HCT116 (cell line): ENCODE measurements around the gene NEURL1. TPM values are rescaled to one million over a fixed set of nuclear protein-coding genes. Genes with fewer than 3 reads are reported as not detected.

Experiments
- ATAC-seq: fragments of 200-7000 bp; cut with Tn5 transposase; 2 replicates; pipeline ENCODE4 v1.9.1; 2020; ENCODE audit warnings: mild to moderate bottlenecking, moderate library complexity
- BruUV-seq: library from RNA; stranded (reverse); fragments of 400-500 nt; replicated peaks from 2 replicates; lab custom pipeline; 2021; lab: Mats Ljungman, UMichigan
- CTCF ChIA-PET: fragments of 300-600 bp; sonication (Branson Sonifier 250); formaldehyde crosslinking; loops from one replicate; lab custom pipeline; 2021; ENCODE audit warnings: antibody characterized with exemption; lab: Charles Lee
- POLR2A ChIA-PET: fragments of 300-600, 350-600 bp; sonication (Branson Sonifier 250); formaldehyde crosslinking; loops from one replicate; lab custom pipeline; 2021; ENCODE audit warnings: antibody characterized with exemption; lab: Charles Lee
- RAD21 ChIA-PET, 2 experiments: fragments of 300-600 bp; sonication (Branson Sonifier 250); formaldehyde crosslinking; loops; one replicate each; lab custom pipeline; 2023; ENCODE audit warnings: low total read pairs in 2 of 2; ENCODE audit not compliant: uncharacterized antibody in 2 of 2, unreplicated experiment in 2 of 2, low non-redundant PET in 1 of 2; lab: Charles Lee
- DNase-seq: peaks from one replicate; pipeline ENCODE4 v3.0.0-alpha.2; 2010; ENCODE audit warnings: low read depth, low spot score
- H2AFZ ChIP-seq: fragments of 200-600 bp; shearing (Covaris generic), sonication (generic); 2 replicates; pipeline ENCODE4 v1.6.1; 2017; ENCODE audit warnings: low read depth, mixed run types, mixed read lengths, antibody characterized with exemption, low read length; ENCODE audit not compliant: poor library complexity, severe bottlenecking
- H3K27ac ChIP-seq: 2 replicates; pipeline ENCODE4 v1.5.1; 2012; ENCODE audit warnings: low read depth, low read length
- H3K27me3 ChIP-seq: fragments of 200-600 bp; sonication (generic); 2 replicates; pipeline ENCODE4 v1.6.1; 2016; ENCODE audit warnings: mixed run types, low read length, mixed read lengths; ENCODE audit not compliant: insufficient read depth
- H3K36me3 ChIP-seq, 2 experiments: fragments of 200-500 bp in 1 of 2; fragments of 200-600 bp in 1 of 2; sonication (Bioruptor generic) in 1 of 2; sonication (generic) in 1 of 2; 2 replicates each; pipeline versions ENCODE4 v1.5.1 to v1.6.1; 2014 to 2016; ENCODE audit warnings: low read length in 2 of 2, inconsistent platforms in 1 of 2, mixed read lengths in 1 of 2, mixed run types in 1 of 2; ENCODE audit not compliant: insufficient read depth in 2 of 2, control insufficient read depth in 1 of 2
- H3K4me1 ChIP-seq, 2 experiments: fragments of 200-600 bp in 1 of 2; sonication (generic) in 1 of 2; 2 replicates each; pipeline versions ENCODE4 v1.5.1 to v1.6.1; 2012 to 2017; ENCODE audit warnings: low read length in 2 of 2, inconsistent platforms in 1 of 2, mild to moderate bottlenecking in 1 of 2, mixed read lengths in 1 of 2, mixed run types in 1 of 2, moderate library complexity in 1 of 2; ENCODE audit not compliant: insufficient read depth in 2 of 2, control insufficient read depth in 1 of 2
- H3K4me2 ChIP-seq: fragments of 200-600 bp; sonication (generic); 2 replicates; pipeline ENCODE4 v1.6.1; 2017; ENCODE audit warnings: mixed run types, low read length, mixed read lengths
- H3K4me3 ChIP-seq, 2 experiments: fragments of 200-600 bp in 1 of 2; sonication (generic) in 1 of 2; replicated peaks in 1 of 2; 2 replicates each; pipeline ENCODE4 v1.5.1; 2011 to 2016; ENCODE audit warnings: low read length in 2 of 2, control low read depth in 1 of 2, low read depth in 1 of 2, mild to moderate bottlenecking in 1 of 2, mixed read lengths in 1 of 2, mixed run types in 1 of 2
- H3K79me2 ChIP-seq: fragments of 200-600 bp; sonication (generic); 2 replicates; pipeline ENCODE4 v1.6.1; 2017; ENCODE audit warnings: mild to moderate bottlenecking, mixed run types, low read length, moderate library complexity, mixed read lengths; ENCODE audit not compliant: insufficient read depth
- H3K9ac ChIP-seq: fragments of 200-600 bp; sonication (generic); 2 replicates; pipeline ENCODE4 v1.6.1; 2016; ENCODE audit warnings: low read length, mixed read lengths
- H3K9me2 ChIP-seq: fragments of 200-600 bp; sonication (generic), shearing (Covaris generic); 2 replicates; pipeline ENCODE4 v1.6.1; 2017; ENCODE audit warnings: mixed run types, mild to moderate bottlenecking, moderate library complexity; ENCODE audit not compliant: insufficient read depth
- H3K9me3 ChIP-seq, 2 experiments: fragments of 200-500 bp in 1 of 2; fragments of 200-600 bp in 1 of 2; sonication (Bioruptor generic) in 1 of 2; sonication (generic) in 1 of 2; 2 replicates each; pipeline ENCODE4 v1.6.1; 2014 to 2017; ENCODE audit warnings: low read length in 2 of 2, mixed read lengths in 2 of 2, inconsistent platforms in 1 of 2, low read depth in 1 of 2, mild to moderate bottlenecking in 1 of 2, mixed run types in 1 of 2, moderate library complexity in 1 of 2; ENCODE audit not compliant: control insufficient read depth in 1 of 2, insufficient read depth in 1 of 2
- H4K20me1 ChIP-seq: fragments of 200-600 bp; sonication (generic), shearing (Covaris generic); 2 replicates; pipeline ENCODE4 v1.6.1; 2017; ENCODE audit warnings: mixed run types, mild to moderate bottlenecking, moderate library complexity; ENCODE audit not compliant: insufficient read depth
- CTCF ChIP-seq, 3 experiments: fragments of 200-600 bp in 1 of 3; sonication (generic) in 1 of 3; IDR thresholded peaks in 2 of 3; conservative IDR thresholded peaks in 1 of 3; 2 replicates each; pipeline ENCODE4 v1.5.1; 2012 to 2017; ENCODE audit warnings: low read depth in 2 of 3, low read length in 2 of 3, antibody characterized with exemption in 1 of 3, borderline replicate concordance in 1 of 3, control low read depth in 1 of 3, mild to moderate bottlenecking in 1 of 3, mixed read lengths in 1 of 3, mixed run types in 1 of 3, moderate library complexity in 1 of 3; ENCODE audit not compliant: insufficient read depth in 1 of 3
- REST ChIP-seq: IDR thresholded peaks from 2 replicates; pipeline ENCODE4 v1.6.1; 2012; ENCODE audit warnings: low read depth
- TCF7L2 ChIP-seq: IDR thresholded peaks from 2 replicates; pipeline ENCODE4 v1.7.0; 2011; ENCODE audit warnings: borderline replicate concordance, inconsistent platforms; ENCODE audit not compliant: insufficient read depth, insufficient read length; ENCODE audit errors: extremely low read depth
- intact Hi-C: fragments of 100-400 bp; cut with micrococcal nuclease; formaldehyde crosslinking; loops from 2 replicates; pipeline ENCODE4 v1.10.0; 2022
- total RNA-seq: library from RNA; stranded (reverse); gene quantifications from one replicate; pipeline ENCODE4 v1.2.1, GENCODE V29; 2021; ENCODE audit not compliant: unreplicated experiment

Gene NEURL1
- total RNA-seq, 1 experiment from 2014 or later: 1.4 TPM

GRCh38 chr10:103507235-103508191, 14.0 kb downstream of the NEURL1 start:
- Histone ChIP-seq H2AFZ (no peak overlapping the region), H3K27ac (no peak overlapping the region), H3K9me2 (no peaks in the 10 kb centered on the region), H3K36me3 (no peaks in the 10 kb centered on the region), H3K4me3 (no peak overlapping the region), H4K20me1 (no peaks in the 10 kb centered on the region), H3K79me2 (no peaks in the 10 kb centered on the region), H3K27me3 (no peaks in the 10 kb centered on the region), H3K9me3 (no peaks in the 10 kb centered on the region), H3K4me1 (peaks cover 11 to 19% of the 10 kb centered on the region in 2 experiments), H3K9ac (no peak overlapping the region), H3K4me2 (no peak overlapping the region)
- RAD21 ChIA-PET: no interaction called here
- POLR2A ChIA-PET: no interaction called here
- DNase-seq: no peak
- intact Hi-C loops: loop anchor here (2.0 kb wide), 2 partner anchors 57 to 85 kb away; no protein-coding TSS in a partner anchor
- no TSS peak for BruUV-seq
- CTCF ChIA-PET: interaction anchor here (0.9 kb wide), 1 partner anchor 35 kb away, joined by 3 read pairs; no protein-coding TSS in a partner anchor
- peak; percentile 16; the same call in 1 of the 2 replicates for ATAC-seq
- peak in 2 of 3 experiments; percentile 20 to 25; a peak in 1 of 6 replicates for TF ChIP-seq CTCF (IDR thresholded peaks at IDR 0.05 in 2 of 3, conservative IDR thresholded peaks at IDR 0.05 in 1 of 3; ENCODE audit: borderline replicate concordance in 1 of 3, insufficient read depth in 1 of 3, low read depth in 2 of 3, low read length in 2 of 3)
- TF ChIP-seq REST: no peak
- peak; percentile 81 for TF ChIP-seq TCF7L2
